Measurements from ENCODE around the gene KCNH2.
"Not testable (repeated sequence)": the region's sequence is repeated elsewhere in the genome, so short reads cannot be mapped to it uniquely, and the experiment has no call there.

The KCNH2 gene

DNA sequence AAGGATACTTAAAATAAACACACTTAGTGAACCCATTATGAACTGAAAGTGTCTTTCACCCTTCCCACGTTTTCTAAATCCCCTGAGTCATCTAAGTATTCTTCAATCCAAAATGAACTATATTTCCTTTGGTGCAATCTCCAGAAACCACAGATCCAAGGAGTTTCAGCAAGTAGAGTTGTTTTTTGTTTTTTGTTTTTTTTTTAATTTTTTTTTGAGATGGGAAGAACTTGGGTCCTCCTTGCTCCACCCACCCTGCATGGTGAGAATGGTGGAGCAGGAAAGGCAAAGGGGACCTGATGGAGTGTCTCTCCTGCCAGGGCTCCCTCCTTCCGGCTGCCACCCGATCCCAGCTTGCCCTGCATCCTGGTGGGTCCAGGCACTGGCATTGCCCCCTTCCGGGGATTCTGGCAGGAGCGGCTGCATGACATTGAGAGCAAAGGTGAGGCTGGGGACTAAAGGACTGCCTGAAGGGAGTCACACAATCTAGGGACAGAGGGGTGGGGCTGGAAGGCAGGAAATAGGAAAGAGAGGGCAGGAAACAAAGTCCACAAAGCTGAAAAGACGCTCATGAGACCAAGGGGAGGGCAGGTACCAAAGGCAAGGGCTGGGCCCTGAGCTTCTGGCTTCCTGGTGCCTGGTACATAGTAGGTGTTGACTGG, 34.0 kb upstream of the KCNH2 start:
- no peak for DNase-seq

DNA sequence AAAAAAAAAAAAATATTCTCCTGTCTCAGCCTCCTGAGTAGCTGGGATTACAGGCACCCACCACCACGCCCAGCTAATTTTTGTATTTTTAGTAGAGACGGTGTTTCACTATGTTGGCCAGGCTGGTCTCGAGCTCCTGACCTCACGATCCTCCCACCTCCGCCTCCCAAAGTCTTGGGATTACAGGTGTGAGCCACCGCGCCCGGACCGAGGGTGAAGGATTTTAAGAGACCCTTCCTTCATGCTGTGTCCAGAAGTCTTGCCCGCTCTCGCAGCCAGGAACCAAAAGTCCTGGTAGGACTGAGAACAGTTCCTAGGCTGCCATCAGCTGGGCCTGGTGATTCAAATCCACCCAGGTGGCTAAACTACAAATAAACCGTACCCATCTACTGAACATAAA, 33.5 kb upstream of the KCNH2 start:
- DNase-seq: not testable (repeated sequence)

DNA sequence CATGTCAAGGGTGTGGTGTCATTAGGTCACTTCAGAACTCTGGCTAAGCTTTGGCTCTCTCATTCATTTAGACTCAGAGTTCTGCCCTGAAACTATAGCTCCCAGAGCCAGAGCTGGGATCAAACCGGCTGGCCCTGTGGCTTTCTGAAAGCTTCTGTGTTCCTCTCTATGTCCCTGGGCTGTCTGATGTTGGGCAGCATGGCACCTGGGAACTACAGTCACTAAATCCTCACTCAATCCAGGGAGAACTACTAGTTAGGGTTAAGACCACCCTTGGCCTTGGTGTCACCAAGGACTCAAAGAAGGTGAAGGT, 32.9 kb upstream of the KCNH2 start:
- DNase-seq: no peak

DNA sequence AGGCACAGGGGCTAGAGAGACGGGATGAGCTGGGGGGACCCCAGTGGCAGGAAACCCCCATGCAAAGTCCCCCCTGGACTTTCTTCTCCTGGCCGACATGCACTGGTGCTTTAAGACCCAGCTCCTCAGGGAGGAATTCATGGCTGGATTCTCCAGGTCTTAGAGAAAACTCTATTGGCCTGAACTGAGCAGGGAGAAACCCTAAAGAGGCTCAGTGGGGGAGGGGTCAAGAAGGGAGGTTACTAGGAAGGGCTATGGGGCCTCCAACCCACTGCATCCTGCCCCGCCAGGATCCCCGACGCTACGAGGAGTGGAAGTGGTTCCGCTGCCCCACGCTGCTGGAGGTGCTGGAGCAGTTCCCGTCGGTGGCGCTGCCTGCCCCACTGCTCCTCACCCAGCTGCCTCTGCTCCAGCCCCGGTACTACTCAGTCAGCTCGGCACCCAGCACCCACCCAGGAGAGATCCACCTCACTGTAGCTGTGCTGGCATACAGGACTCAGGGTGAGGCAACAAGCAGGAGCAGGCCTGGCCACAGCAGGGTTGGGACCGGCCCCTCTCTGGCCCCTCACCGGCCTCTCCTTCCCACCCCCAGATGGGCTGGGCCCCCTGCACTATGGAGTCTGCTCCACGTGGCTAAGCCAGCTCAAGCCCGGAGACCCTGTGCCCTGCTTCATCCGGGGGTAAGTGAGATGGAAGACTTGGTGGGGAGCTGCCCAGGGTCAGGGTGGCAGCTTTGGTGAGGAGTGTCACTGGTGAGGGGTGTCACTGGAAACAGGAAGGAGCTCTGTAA, 32.4 kb upstream of the KCNH2 start:
- DNase-seq: no peak

DNA sequence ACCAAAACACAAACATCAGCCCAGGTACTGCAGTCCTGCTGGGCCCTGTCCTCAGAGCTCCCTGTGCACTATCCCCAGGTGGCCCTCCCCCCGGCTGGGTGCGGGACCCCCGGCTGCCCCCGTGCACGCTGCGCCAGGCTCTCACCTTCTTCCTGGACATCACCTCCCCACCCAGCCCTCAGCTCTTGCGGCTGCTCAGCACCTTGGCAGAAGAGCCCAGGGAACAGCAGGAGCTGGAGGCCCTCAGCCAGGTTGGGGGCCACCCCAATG, 31.9 kb upstream of the KCNH2 start:
- DNase-seq: no peak

DNA sequence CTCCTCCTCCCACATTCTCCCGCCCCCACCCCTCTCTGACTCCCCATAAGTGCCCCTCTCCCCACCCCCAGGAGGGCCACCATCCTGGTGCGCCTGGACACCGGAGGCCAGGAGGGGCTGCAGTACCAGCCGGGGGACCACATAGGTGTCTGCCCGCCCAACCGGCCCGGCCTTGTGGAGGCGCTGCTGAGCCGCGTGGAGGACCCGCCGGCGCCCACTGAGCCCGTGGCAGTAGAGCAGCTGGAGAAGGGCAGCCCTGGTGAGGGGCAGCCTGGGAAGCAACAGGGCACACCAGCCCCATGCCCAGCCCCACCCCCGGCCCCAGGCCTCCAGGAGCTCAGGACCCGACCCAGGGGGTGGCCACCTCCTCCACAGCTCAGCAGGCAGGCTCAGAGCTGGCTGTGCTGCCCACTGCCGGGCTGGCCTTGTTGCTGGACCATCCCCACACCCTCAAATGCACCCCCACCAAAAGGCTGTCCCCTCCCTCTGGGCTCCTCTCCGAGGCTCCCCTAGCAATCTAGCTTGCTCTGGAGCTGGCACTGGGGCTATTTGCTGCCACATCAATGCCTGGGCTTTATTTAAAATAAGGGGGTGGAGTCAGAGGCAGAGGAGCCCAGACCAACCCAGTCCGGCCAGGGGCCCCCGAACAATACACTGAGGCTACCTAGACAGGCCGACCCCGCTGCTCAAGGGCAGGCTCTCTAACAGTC, 31.4 kb upstream of the KCNH2 start:
- DNase-seq: no peak

DNA sequence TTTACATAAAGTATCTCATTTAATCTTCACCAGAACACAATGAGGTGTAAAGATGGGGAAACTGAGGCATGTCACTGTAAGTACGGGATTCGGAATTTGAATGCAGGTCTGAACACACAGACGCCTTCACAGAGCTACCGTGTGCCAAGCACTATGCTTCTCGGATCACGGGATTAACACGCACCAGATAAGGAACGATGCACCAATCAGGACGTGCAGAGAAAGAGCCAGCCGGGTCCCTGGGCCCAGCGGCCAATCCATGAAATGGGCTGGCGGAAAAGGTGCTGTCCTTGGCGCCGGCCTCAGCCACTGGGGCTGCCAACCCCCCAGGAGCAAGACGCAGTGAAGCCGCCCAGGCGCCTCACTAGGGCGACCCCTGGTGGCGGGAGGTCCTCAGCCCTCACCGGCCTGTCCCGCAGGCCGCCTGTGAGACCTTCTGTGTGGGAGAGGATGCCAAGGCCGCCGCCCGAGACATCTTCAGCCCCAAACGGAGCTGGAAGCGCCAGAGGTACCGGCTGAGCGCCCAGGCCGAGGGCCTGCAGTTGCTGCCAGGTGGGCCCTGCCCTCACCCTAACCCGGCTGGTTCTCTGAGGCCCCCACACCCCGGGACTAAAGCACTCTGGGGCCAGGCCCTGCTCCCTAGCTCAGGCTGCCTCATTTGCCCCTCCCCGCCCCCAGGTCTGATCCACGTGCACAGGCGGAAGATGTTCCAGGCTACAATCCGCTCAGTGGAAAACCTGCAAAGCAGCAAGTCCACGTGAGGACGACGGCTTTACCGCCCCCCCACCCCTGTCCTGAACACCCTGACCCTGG, 30.6 kb upstream of the KCNH2 start:
- DNase-seq: peak in 13 of 58 donors; percentile 4 to 42 (median 28)

DNA sequence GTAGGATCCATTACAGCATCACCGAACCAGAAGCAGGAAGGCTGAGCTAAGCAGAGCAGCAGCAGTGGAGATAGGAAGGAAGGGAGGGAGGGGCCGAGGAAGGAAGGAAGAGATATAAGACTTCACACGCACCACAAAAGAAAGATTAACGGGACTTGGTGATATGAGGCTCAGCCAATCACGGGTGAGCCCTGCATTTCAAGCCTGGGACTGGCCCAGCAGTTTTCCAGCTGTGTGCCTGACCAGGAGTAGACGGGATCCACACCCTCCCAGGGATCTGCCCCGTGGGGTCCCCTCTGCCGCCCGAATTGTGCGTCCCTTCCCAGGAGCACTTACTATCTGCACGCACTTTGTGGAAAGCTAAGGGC, 30.0 kb upstream of the KCNH2 start:
- DNase-seq: no peak

DNA sequence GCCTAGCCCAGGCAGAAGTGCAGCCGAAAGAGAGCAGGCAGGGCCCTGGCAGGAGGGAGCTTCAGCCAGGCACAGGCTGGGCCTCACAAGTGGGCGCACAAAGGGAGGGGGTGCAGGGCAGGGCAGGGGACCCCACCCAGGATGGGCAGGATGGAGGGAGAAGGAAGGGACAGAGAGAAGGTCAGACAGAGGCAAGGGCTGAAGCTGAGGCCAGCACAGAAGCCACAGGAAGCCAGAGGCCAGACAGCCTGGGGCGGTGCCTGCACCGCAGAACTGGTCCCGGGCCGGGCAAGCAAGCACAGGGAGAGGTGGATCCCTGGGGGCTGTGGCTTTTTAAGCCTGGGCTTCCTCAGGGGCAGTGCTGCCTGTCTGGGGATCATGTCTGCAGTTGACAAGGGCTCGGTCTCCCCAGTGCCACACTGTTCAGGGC, 29.4 kb upstream of the KCNH2 start:
- DNase-seq: no peak

DNA sequence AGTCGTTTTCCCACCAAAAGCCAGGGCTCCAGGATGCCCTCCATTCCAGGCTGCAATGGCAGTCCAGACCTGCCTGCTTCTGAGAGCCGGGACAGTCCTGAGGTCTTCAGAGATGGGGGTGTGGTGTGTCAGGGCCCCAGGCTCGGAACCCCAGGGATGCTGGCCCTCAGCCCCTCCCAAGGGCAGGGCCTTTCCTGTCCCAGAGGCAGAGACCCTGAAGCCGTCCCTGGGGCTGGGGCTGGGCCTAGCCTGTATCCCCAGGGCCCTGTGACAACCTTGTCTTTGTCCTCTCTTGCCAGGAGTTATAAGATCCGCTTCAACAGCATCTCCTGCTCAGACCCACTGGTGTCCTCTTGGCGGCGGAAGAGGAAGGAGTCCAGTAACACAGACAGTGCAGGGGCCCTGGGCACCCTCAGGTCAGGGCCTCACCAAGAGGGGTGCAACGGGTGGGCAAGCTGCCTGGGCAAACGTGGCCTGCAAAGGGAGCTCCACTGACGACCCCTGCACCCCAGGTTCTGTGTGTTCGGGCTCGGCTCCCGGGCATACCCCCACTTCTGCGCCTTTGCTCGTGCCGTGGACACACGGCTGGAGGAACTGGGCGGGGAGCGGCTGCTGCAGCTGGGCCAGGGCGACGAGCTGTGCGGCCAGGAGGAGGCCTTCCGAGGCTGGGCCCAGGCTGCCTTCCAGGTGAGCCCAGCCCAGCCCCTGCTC, 28.6 kb upstream of the KCNH2 start:
- no peak for DNase-seq

DNA sequence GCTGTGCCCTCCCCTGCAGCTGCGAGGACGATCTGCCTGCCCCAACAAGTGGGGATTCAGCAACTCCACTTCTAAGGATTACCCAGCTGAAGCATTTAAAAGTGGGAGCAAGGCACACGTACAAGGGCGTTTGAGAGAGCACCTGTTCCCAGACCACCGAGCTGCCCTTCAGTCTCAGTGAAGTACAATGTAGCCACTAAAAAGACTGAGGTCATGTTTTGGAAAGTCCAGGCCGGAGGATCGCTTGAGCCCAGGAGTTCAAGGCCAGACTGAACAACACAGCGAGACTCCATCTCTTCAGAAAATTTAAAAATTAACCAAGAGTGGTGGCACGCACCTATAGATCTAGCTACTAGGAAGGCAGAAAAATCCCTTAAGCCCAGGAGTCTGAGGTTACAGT, 27.4 kb upstream of the KCNH2 start:
- no peak for DNase-seq

DNA sequence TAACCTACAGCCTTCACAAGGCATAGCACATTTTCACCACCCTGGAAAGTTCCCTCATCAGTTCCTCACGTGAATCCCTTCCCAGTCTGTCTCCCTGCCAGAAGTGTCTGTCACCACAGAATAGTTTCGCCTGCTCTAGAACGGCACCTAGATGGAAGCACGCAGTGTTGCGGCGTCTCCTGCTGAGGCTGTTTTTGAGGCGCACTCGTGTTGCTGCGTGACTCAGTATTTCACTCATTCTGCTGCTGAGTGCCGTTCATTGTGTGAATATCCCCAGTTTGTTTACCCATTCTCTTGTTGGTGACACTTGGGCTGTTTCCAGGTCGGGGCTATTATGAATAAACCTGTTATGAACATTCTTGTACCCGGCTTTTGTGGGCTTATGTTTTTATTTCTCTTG, 25.5 kb upstream of the KCNH2 start:
- no peak for DNase-seq

DNA sequence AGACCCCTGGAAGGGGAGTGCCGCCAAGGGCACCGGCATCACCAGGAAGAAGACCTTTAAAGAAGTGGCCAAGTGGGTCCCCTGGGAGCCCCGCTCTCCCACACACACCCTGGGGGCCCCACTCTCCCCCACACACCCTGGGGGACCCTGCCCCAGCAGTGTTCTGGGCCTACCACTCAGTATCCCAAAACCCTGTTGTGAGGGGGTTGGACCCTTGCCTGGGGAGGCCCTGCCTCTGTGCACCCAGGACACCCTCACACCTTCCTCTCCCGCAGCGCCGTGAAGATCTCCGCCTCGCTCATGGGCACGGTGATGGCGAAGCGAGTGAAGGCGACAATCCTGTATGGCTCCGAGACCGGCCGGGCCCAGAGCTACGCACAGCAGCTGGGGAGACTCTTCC, 23.4 kb upstream of the KCNH2 start:
- no peak for DNase-seq

DNA sequence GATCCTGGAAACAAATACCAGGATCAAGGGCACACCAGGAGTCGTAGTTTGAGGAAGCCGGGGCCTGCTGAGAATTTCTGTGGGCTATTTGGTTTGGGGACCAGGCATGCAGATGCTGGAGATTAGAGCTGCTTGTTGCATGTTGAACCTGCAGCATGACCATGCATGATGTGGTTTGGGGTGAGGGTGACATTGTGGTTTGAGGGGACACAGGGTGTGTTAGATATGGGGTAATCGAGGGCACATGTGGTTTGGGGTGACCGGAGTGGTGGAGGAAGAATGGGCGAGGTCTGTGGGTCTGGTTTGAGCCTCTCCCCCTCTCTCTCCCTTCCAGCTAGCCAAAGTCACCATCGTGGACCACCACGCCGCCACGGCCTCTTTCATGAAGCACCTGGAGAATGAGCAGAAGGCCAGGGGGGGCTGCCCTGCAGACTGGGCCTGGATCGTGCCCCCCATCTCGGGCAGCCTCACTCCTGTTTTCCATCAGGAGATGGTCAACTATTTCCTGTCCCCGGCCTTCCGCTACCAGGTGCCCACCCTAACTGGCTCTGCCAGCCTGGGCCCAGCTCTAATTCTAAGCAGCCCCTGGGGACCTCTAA, 22.9 kb upstream of the KCNH2 start:
- DNase-seq: no peak

DNA sequence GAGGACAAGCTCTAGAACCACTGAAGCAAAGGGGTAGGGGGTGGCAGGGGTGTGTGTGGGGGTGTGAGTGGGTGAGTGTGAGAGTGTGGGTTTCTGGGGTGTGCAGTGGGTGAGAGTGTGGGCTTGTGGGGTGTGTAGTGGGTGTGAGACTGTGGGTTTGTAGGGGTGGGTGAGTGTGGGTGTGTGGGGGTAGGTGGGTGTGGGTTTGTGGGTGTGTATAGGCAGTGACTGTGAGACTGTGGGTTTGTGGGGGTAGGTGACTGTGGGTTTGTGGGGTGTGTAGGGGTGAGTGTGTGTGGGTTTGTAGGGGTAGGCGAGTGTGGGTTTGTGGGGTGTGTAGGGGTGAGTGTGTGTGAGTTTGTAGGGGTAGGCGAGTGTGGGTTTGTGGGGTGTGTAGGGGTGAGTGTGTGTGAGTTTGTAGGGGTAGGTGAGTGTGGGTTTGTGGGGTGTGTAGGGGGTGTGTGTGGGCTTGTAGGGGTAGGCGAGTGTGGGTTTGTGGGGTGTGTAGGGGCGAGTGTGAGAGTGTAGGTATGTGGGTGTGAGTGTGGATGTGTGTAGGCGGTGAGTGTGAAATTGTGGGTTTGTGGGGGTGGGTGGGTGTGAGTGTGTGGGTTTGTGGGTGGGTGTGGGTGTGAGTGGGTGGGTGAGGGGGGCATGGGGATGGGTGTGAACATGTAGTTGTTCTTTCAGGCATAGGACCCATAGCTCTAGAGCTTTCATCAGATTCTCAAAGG, 21.5 kb upstream of the KCNH2 start:
- DNase-seq: no peak

DNA sequence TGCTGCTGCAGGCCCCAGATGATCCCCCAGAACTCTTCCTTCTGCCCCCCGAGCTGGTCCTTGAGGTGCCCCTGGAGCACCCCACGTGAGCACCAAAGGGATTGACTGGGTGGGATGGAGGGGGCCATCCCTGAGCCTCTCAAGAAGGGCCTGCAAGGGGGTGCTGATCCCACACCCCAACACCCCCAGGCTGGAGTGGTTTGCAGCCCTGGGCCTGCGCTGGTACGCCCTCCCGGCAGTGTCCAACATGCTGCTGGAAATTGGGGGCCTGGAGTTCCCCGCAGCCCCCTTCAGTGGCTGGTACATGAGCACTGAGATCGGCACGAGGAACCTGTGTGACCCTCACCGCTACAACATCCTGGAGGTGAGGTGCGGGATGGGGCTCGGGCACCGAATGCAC, 20.9 kb upstream of the KCNH2 start:
- no peak for DNase-seq

DNA sequence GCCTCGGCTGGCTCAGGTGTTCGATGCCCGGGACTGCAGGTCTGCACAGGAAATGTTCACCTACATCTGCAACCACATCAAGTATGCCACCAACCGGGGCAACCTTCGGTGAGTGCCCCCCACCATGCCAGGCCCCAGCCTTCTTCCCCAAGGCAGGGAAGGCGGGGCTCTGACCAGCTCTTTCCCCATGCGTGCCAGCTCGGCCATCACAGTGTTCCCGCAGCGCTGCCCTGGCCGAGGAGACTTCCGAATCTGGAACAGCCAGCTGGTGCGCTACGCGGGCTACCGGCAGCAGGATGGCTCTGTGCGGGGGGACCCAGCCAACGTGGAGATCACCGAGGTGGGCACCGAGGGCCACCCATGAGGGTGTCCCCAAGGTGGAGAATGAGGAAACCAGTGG, 20.2 kb upstream of the KCNH2 start:
- no peak for DNase-seq

DNA sequence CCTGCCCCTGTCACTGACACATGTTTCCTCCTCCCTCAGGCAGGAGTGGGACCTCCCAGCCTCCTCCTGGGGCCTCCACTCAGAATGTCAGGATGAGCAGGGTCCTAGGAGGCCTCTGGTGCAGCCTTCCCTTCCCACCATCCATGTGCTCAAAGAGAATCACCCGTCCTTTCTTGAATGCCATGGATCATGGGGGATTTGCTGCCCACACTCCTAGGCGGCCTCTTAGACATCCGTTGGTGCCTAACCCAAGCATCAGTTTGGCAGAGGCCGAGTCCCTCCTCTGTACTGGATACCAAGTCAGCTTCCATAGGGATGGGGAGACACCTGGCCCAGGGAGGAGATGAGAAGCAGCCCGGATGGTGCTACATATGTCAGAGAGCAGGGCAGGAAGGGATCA, 19.7 kb upstream of the KCNH2 start:
- no peak for DNase-seq

DNA sequence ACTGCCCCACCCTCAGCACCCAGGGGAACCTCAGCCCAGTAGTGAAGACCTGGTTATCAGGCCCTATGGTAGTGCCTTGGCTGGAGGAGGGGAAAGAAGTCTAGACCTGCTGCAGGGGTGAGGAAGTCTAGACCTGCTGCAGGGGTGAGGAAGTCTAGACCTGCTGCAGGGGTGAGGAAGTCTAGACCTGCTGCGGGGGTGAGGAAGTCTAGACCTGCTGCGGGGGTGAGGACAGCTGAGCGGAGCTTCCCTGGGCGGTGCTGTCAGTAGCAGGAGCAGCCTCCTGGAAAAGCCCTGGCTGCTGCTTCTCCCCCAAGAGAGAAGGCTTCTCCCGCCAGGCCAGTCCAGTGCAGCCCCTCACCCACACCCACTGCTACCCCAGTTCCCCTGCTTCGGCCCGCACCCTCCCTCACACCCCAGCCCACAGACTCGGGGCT, 19.0 kb upstream of the KCNH2 start:
- DNase-seq: no peak

DNA sequence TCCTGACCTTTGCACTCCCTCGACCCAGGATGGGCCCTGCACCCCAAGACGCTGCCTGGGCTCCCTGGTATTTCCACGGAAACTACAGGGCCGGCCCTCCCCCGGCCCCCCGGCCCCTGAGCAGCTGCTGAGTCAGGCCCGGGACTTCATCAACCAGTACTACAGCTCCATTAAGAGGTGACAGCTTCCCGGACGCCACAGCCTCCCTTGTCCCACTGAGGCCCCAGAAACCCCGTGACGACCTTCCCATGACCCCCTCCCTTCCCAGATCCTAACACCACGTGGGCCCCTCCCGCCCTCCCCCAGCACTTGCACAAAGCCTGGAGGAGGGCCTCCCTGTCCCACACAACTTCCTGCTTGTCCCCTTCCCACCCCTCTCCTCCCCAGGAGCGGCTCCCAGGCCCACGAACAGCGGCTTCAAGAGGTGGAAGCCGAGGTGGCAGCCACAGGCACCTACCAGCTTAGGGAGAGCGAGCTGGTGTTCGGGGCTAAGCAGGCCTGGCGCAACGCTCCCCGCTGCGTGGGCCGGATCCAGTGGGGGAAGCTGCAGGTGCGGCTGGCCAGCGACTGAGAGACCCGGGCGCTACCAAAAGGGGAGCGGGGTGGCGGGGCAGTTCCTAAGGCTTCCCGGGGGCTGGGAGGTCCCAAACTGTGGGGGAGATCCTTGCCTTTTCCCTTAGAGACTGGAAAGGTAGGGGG, 18.4 kb upstream of the KCNH2 start:
- DNase-seq: no peak

All from anterior cingulate cortex (tissue), 58 donors.